COLO668 (cell line): ENCODE data around the gene PROKR1.
"Not testable (repeated sequence)": the region's sequence is repeated elsewhere in the genome, so short reads cannot be mapped to it uniquely, and the experiment has no call there.

ENCODE experiments used
- DNase-seq: peaks from one replicate; lab custom pipeline; 2025; ENCODE audit not compliant: unreplicated experiment; lab: John Stamatoyannopoulos, UW

Gene PROKR1

DNA sequence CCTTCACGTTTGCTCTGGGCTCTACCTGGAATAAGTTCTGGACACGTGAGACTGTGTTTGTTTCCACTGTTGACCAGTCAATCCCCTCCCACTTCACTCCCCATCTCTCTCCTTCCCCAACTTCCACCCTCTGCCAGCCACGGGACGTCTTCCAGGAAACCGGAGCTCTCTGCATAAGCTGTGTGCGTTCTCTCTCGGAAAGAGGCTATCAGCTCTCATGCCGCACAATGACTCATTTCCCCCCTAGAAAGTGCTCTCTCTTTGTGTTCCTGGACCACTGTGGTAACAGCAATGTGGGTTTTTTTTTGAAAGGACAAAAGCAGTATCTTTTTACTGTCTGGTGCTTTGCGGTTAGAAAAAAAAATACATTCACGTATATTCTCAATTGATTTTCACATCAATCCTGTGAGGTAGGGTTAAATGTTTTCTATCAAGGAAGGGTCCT lies 10.2 kb downstream of the PROKR1 start:
- DNase-seq, result no peak

DNA sequence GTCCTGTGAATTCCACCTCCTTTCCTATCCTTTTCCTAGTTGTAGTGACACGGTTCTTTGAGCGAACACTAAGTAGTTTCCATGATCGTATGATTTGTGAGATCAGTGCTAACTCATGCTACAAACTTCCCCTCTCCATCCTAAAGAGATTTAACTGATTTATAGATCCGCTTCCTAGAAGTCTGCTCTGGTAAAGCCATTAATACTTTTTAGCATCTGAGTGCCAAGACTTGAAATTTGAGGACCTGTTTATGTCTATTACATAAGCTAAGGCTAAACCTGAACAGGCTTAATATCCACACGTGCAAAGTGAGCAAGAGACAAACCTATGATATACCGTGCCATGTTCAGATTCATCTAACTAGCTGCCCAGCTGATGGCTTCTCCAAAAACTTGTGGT lies 14.9 kb downstream of the PROKR1 start:
- DNase-seq, result no peak

DNA sequence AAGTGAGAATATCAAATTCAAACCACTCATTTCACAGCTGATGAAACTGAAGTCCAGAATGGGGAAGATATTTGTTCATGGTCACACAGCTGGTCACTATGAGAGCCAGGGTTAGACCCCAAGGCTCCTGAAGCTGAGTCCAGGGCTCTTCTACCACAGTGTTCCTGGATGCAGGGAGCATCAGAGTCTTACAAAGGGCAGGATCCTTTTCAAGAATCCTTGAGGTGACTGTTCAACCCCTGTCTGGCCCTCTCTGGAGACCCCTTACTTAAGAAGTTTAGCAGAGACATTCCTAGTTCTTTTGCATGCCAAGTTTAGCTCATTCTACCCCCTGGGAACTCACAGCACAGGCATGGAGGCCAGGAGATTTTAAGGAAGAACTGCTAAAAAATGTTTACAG lies 15.7 kb downstream of the PROKR1 start:
- no peak for DNase-seq

DNA sequence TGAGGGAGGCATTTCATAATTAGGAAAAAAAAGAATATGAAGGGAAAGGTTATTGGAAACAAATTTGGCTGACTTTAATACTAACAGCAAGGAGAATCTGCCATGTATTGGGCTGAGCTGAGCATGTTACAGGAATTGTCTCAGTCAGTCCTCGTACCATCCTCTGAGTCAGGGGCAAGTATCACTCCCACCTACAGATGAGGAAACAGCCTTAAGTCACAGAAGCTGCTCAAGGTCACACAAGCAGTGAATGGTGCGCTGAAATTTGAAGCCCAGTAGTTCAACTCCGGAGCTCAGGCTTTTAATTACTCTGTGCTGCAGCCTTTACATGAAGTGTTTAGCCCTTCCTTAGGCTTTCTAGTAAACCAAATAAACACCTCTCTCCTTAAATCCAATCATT lies 17.3 kb downstream of the PROKR1 start:
- DNase-seq, result no peak

DNA sequence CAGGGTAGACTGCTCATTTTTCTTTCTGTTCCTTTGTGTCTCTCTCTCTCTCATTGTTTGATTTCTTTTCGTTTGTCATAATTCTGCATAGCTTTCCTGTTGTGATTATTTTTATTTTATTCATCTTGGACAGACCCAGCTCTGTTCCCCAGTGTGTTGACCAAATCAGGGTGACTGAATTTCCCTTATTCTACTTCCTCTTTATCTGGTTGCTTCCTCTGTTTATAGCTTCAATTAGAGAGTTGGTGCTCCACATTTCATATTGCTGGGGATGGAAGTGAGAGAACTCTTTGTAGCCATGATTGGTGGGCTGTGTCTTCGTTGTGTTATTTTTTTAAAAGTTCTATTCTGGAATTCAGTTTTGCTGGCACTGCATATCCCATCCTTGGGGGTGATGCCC lies 19.1 kb downstream of the PROKR1 start:
- no peak for DNase-seq

DNA sequence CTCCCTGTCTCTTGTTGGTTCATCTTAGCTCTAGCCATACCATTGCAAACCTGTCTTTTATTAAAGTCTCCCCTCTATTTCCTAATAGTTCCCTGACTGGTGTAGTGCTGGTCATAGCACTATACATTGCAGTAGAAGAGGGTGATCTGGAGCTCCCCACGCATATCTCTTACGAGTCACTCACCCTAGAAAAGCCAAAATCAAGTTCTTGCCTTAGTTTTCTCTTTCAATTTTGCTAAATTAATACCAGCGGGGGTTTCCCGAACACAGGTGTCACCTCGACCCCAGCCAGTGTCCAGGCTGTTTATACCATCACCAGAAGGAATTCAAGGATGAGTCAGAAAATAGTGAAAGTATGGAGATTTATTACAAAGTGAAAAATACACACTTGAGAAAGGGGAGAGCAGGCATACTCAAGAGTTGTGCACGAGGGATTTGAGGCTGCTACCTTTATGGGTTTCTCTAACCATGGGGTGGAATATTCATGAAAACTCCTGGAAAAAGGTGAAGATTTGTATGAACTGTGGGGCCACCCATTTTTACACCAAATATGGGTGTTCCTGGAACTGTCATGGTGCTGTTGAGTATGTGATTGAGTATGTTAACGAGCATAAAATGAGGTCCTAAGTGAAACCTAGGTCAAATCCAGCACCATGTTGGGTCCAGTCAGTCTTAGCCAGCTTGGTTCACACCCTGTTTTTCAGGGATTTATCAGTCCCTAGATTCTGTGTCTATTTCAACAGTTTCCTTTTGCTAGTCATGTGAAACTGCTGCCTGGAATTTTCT lies 20.2 kb downstream of the PROKR1 start:
- DNase-seq, result no peak

DNA sequence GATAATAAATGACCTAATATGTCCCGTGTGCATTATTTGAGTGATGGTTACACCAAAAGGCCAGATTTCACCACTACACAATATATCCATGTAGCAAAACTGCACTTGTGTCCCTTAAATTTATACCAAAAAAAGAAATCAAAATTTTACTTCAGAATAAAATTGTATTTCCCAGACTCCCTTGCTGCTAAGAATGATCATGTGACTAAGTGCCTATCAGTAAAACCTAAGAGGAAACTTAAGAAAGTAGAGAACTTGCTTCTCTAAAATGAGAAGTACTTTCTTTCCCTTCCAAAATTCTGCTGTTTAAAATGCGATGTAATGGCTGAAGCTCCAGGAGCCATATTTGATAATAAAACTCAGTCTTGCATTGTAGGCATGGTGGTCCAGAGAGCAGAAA lies 24.0 kb downstream of the PROKR1 start:
- DNase-seq, result no peak

DNA sequence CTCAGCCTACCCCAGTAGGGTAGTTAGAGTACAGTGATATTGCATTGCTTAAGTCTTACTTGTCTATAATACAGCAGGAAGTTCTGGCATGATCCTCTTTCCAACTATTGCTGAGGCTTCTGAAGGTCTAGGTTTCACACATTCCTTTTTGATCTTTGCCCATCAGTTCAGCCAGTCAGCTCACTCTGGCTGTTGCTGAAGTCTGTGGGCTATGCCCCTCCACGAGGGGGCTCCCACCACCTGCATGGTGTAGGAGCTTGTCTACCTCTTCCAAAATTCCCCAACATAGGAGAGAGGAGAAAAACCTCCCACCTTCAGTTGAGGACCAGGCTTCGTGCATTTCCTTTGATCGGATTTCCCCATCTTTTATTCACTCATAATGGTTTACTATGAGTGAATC lies 26.3 kb downstream of the PROKR1 start:
- DNase-seq, result no peak

DNA sequence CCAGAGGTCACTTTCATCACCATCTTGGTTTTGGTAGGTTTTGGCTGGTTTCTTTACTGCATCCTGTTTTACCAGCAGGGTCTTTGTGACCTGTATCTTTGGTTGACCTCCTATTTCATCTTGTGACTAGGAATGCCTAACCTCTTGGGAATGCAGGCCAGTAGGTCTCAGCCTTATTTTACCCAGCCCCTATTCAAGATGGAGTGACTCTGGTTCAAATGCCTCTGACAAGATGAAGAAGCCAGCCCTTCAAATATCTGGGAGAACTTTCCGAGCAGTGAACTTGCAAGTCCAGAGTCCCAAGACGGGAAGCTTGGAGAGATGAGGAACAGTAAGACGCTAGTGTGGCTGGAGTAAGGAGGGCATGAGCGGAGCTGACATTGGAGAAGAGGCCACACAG lies 28.6 kb downstream of the PROKR1 start:
- no peak for DNase-seq

DNA sequence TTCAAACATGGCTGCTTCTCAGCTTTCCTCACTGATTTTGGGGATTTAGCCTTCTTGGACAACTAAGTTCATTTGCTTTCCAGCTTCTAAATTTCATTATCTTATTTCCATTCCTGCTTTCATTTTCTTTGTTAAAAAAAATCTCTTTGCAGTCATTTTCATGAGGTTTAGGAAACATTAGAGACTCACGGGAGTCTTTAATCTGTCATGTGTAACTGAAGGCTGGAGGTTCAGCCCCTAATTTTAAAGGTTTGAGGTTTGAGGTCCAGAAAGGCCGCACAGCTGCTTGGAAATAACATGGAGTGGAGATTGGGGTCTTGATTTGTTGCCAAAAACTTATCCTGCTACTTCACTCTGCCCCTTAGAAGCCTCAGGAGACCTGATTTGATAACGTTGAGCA lies 30.3 kb downstream of the PROKR1 start:
- no peak for DNase-seq

DNA sequence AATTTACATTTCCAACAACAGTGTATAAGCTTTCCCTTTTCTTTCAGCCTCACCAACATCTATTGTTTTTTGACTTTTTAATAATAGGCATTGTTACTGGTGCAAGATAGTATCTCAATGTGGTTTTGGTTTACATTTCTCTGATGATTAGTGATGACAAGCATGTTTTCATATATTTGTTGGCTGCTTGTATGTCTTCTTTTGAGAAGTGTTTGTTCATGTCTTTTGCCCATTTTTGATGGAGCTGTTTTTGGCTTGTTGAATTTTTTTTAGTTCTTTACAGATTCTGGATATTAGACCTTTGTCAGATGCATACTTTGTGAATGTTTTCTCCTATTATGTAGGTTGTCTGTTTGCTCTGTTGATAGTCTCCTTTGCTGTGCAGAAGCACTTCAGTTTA lies 32.1 kb downstream of the PROKR1 start:
- no peak for DNase-seq

DNA sequence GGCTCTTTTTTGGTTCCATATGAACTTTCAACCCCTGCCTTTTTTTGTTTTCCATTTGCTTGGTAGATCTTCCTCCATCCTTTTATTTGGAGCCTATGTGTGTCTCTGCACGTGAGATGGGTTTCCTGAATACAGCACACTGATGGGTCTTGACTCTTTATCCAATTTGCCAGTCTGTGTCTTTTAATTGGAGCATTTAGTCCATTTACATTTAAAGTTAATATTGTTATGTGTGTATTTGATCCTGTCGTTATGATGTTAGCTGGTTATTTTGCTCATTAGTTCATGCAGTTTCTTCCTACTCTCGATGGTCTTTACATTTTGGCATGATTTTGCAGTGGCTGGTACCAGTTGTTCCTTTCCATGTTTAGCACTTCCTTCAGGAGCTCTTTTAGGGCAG lies 34.5 kb downstream of the PROKR1 start:
- DNase-seq, result not testable (repeated sequence)

DNA sequence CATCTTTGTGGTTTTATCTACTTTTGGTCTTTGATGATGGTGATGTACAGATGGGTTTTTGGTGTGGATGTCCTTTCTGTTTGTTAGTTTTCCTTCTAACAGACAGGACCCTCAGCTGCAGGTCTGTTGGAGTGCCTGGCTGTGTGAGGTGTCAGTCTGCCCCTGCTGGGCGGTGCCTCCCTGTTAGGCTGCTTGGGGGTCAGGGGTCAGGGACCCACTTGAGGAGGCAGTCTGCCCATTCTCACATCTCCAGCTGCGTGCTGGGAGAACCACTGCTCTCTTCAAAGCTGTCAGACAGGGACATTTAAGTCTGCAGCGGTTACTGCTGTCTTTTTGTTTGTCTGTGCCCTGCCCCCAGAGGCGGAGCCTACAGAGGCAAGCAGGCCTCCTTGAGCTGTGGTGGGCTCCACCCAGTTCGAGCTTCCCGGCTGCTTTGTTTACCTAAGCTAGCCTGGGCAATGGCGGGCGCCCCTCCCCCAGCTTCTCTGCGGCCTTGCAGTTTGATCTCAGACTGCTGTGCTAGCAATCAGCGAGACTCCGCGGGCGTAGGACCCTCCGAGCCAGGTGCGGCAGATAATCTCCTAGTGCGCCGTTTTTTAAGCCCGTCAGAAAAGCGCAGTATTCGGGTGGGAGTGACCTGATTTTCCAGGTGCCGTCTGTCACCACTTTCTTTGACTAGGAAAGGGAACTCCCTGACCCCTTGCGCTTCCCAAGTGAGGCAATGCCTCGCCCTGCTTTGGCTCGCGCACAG lies 36.0 kb downstream of the PROKR1 start:
- peak; percentile 61 for DNase-seq

DNA sequence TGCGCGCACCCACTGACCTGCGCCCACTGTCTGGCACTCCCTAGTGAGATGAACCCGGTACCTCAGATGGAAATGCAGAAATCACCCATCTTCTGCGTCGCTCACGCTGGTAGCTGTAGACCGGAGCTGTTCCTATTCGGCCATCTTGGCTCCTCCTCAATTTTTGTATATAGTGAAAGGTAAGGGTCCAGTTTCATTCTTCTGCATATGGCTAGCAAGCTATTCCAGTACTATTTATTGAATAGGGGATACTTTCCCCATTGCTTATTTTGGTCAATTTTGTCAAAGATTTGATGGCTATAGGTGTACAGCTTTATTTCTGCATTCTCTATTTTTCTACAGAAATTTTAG lies 36.5 kb downstream of the PROKR1 start:
- not testable (repeated sequence) for DNase-seq

DNA sequence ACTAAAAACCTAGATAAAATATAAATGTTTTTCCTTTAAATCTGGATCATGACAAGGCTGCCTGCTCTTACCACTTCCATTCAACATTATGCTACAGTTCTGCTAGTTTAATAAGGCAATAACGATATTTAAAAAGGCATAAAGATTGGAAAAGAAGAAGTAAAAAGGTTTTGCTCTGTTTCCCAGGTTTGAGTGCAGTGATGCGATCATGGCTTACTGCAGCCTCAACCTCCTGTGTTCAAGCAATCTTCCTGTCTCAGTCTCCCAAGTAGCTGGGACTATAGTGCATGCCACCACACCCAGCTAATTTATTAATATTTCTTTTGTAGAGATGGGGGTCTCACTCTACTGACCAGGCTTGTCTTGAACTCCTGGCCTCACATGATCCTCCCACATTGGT lies 40.8 kb downstream of the PROKR1 start:
- no peak for DNase-seq

DNA sequence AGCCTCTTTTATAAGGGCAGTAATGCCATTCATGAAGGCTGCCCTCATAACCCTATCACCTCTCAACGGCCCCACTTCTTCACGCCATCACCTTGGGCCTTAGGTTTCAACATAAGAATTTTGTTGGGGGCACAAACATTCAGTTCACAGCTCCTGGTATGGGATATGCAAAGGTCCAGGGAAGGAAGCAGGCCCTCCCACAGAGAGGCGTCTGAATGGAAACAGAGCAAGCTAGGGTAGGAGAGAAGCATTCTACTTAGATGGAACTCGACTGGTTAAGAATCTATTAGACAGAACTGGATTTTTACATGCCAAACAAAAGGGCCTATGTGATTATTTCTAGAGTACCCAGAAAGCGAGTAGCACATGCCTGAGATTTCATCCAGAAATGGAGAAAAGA lies 42.8 kb downstream of the PROKR1 start:
- DNase-seq, result no peak

DNA sequence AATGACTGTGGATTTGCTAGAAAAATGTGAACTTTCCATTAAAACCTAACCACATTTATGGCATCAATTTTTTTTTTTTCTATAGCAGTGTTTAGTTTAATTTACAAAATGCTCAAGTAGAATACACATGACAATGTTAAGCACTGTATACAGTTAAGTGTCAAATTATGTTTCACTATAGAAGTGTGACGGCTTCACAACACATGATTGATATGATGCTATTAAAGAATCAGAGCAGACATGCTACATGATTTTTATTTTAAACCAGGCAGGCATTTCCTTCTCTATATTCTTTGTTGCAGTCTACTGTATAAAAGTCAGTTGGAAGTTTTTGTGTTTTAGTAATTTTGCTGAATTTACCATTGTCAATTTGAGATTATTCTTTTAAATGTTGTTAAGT lies 43.6 kb downstream of the PROKR1 start:
- no peak for DNase-seq

DNA sequence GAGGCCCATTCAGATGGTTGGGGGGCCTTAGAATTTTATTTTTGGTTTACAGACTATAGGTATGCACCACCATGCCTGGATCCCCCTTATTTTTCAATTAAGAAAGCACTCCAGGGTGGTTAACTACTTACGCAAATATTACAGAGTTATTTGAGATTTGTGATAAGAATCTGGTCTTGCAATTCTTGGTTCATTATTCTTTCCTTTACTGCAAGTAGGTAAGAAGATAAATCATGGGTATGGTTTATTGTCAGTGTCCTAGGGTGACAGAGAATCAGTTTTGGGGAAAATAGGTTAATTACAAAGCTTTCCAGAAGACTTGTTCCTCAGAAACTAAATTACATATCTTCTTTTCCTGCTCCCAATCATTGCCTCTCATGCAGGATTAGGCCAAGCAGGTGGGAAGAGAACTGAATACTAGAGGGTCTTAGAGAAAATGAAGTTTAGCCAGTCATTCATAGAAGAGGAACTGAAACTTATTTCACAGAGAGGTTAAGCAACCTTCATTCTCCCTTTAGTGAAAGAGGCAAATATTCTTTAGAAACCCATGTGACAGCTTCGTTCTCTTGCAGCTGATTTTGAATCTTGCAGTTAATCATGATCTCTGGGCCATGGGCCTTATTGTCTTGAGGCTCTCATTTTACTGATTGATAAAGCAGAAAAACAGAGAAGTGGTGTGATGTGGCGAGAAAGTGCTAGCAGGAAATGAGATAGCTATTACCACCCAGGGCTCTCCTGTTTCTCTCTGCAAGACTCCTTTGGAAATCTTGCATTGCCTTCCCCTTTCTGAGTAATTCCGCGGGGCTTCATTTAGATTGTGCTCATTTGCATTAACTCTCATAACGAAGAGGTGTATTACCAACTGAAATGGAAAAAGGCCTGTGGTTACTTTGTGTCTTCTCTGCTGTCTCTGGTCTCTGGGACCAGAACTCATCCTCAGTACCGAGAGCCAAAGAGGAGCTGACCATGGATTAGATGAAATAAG lies 46.5 kb downstream of the PROKR1 start:
- DNase-seq, result no peak

DNA sequence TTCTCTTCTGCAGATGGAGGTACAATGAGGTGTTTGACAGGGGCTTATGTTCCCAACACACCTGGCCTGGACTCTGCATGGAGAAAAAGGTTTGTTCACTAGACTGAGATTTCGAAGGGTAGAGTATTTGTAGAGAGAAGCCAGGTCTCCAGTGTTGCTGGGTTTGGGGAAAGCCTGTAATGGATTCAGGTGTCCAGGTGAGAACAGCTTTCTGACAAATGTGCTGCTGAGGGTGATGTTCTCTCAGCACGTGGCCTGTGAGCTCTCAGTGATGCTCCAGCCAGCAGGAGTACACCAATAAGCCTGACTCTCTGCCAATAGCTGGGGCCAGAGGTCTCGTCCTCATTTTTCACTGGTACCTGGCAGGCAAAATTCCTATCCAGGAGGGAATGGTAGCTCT lies 47.5 kb downstream of the PROKR1 start:
- no peak for DNase-seq

DNA sequence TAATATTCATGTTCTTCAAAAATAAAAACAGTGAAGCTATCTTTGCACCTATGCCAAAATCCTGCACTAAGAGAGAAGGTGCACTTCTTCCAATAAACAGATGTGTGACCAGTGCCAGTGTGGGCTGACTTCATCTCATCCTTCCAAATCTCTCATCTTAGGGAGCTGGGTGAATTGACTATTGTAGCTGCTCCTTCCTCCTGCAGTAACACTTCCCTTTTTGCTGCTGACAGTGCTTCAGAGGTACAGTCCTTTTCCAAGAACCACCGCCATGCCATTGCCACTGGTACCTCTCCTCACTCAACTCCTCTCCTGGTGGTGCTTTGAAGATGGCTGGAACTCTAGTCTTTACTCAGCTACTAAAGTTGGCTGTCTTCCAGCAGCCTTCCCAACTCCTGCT lies 49.1 kb downstream of the PROKR1 start:
- DNase-seq, result no peak

DNA sequence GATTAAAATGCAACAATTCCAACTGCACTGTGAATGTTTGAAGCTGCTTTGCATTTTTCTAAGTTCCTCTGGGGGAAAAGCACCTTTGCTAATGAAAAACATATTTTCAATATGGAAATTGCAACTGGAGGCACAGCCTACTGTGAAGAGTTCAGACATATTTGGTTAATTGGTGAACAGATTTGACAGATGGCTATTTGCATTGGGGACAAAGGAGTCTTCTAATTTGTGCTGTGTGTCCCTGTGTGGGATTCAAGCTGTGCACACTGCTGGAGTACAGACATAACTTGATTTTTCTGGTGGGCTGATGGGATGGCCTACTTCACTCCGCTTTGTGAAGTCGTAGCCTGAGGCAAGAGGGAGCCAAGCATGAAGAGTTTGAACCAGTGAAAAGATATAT lies 50.6 kb downstream of the PROKR1 start:
- DNase-seq, result no peak

DNA sequence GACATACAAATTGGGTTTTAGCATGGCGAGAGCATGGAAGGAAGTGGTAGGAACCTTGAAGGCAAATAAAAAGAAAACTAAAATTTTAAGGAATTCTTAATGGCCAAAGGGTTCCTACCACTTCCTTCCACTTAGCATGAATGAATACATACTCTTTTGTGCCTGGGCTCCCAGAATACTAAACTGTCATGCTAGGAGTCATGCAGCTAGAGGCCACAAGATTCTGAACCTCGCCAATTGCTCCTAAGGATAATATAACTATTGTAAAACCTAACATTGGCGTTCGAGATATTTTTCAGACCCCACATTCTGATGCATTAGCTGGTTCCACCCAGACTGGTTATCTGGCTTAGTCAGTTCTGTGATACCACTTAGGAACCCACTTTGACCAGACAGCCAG lies 52.6 kb downstream of the PROKR1 start:
- no peak for DNase-seq
